Body of pancreas (tissue), 4 donors: Measurements from ENCODE around the gene SH3BP1.

ENCODE experiments used
- CTCF ChIP-seq, 7 experiments: fragments of 450-650 bp in 4 of 7; fragments of 200-600 bp in 3 of 7; sonication (generic) in 3 of 7; IDR thresholded peaks; one replicate each; pipeline ENCODE4 v1.5.1; 2016 to 2019; ENCODE audit warnings: antibody characterized with exemption in 7 of 7
- POLR2A ChIP-seq, 3 donors: fragments of 450-650 bp; IDR thresholded peaks; one replicate each; pipeline ENCODE4 v1.6.1; 2016; ENCODE audit warnings: antibody characterized with exemption in 3 of 3, mild to moderate bottlenecking in 2 of 3

- no peak for TF ChIP-seq CTCF (IDR thresholded peaks at IDR 0.05)
- no peak for TF ChIP-seq POLR2A (IDR thresholded peaks at IDR 0.05)
These were observed 41.5 kb downstream of the SH3BP1 start for GRCh38 chr22:37681001-37681424.
